ENCODE measurements around the gene TBC1D22A.
"Not testable (repeated sequence)": the region's sequence is repeated elsewhere in the genome, so short reads cannot be mapped to it uniquely, and the experiment has no call there.

Gene TBC1D22A

GRCh38 chr22:47157486-47158270 lies 395.2 kb downstream of the TBC1D22A start:
- DNase-seq (ENCODE audit: low spot score): no peak

DNA sequence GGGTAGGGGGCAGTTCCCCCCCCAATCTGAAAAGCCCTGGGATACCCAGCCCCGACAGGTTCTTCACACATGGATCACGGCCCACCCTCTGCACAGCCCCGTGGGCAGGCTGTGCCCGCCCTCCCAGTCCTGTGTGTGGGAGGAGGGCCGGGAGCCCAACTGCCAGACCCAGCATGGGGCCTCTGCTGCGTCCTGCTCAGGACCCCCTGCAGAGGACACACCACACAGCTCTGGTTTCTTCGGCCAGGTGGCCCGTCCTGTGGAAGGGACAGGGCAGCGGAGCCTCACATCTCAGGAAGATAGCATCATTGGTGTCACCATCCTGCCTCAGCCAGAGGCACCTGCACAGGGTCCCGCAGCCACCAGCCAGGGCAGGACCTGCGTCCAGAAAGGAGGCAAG lies 396.0 kb downstream of the TBC1D22A start:
- no peak for DNase-seq (ENCODE audit: low spot score)

- no peak for DNase-seq (ENCODE audit: low spot score)
Observed at GRCh38 chr22:47159592-47159991, 397.1 kb downstream of the TBC1D22A start.

DNA sequence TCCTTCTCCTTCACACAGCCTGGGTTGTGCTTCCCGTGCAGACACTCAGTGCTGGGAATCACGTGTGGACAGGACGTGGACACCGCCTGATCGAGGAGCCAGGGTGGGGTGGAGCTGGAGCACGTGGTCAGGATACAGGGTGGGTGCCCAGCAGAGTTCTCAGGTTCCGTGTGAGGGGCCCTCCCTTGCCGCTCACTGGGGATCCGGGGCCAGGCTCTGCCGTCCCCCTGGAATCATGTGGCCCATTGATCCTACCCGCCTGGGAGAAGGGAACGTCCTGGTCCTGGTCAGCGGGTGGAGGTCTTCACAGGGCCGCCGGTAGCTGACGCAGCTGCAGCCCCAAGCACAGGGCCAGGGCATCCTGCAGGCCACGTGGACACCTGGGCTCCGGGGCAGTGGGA lies 397.7 kb downstream of the TBC1D22A start:
- no peak for DNase-seq (ENCODE audit: low spot score)

GRCh38 chr22:47160781-47161520 lies 398.5 kb downstream of the TBC1D22A start:
- no peak for DNase-seq (ENCODE audit: low spot score)

DNA sequence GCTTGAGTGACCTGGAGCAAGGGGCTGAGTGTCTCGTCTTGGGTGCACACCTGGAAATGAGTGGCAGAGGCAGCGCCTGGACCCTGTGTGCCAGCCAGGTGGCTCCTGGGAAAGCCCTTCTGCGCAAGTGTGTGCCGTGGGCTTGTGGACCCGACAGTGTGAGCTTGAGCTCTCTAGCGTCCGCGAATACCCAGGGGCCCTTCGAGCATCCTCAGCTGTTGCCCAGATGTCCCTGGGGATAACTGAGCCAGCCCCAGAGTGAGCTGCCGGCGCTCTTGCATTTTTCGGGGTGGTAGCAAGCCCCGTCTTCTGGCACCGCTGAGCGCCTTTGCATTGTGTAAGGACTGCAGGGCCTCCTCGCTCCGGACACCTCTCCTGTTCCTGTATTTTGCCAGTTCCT lies 399.2 kb downstream of the TBC1D22A start:
- DNase-seq (ENCODE audit: low spot score): no peak

GRCh38 chr22:47162865-47163264 lies 400.4 kb downstream of the TBC1D22A start:
- no peak for DNase-seq (ENCODE audit: low spot score)

DNA sequence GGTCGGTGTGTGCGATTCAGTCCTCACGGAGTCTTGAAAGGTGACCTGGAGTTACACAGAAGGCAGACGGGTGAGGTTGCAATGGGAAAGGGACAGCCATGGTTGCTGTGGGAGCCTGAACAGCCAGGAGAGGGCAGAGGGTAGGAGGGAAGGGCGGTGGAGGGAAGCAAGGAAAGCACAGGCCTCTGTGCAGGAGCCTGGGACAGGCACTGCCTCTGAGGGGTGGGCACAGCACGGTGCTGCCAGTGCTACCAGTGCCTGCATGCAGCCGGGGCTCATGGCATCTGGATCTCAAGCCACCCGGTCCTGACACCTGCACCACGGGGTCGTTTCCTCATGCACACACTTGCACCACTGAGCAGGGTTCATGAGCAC lies 401.0 kb downstream of the TBC1D22A start:
- DNase-seq (ENCODE audit: low spot score): no peak

GRCh38 chr22:47163856-47164513 lies 401.5 kb downstream of the TBC1D22A start:
- DNase-seq (ENCODE audit: low spot score): peak; percentile 51

DNA sequence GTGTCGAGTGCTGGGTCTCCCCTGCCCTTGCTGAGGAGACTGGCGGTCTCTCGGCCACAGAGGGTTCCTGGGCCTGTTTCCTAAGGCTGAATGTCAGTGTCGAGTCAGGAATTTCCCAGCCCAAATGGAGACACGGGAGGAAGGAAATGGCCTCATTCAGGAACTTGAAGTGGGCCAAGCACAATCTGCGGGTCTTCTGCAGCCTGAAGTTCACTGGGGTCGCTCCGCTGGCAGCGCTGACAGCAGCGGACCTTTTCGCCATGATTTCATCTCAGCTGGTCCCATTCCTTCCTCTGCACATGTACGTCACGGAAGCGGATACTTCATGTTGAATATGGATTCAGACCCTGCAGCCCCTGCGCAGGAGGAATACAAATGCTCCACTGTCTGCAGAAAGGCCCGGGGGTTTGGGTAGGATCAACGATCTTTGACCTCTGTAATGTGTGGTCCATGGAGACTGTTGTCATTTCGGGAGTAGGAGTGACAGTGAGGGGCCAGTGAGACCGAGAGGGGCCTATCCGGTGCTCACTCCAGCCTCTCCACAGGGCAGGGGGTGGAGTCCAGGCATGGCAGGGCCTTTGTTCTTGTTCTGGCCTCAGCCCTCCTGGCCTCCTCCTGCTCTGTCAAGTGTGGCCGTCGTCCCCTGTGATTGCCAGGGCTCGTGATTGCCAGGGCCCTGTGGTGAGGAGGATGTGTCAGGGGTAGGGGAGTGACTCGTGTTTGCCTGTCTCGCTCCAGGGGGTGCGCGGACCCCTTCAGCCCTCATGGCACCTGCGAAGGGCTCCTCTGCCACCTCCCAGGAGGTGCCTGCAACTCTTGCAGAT lies 402.3 kb downstream of the TBC1D22A start:
- peak; percentile 85 for DNase-seq (ENCODE audit: low spot score)

- DNase-seq (ENCODE audit: low spot score): no peak
Observed at GRCh38 chr22:47165338-47166032, 403.0 kb downstream of the TBC1D22A start.

DNA sequence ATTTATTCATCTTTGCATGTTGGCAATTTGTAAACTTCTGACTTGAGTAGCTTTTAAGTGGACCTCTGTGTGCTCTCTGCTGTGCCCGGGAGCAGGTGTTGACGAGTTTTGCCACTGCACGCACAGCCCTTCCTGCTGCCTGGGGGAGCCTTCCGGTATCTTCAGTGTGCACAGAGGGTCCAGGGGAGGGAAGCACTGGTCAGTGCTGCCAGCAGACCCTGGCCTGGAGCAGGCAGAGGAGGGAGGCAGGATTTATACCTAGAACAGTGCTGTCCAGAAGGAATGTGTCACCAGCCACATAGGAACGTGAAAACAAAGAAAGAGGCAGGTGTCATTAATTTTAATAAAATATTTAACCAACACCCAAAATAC lies 403.6 kb downstream of the TBC1D22A start:
- no peak for DNase-seq (ENCODE audit: low spot score)

DNA sequence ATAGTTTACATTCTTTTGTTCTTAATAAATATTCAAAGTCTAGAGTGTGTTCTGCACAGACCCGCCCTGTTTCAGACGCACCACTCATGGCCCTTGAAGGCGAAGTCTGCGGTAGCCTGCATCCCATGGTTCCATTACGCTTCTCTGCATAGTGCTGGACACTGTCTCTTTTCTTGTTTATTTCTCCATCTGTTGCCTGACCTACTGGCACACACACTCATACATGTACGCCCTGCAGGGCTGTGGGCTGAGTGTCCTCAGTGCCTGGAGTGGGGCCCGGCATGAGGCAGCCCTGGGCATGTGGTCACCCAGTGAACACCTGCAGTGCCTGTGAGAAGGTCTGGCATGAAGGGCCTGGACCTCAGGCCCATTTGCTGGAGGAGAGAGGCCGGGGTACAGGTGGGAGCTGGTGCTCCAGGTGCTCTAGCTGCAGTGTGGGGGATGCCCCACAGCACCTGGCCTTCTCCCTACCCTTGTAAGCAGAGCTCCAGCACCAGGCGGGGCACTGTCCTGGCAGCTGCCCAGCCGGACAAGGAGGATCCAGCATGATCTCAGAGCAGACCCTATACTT lies 404.1 kb downstream of the TBC1D22A start:
- no peak for DNase-seq (ENCODE audit: low spot score)

DNA sequence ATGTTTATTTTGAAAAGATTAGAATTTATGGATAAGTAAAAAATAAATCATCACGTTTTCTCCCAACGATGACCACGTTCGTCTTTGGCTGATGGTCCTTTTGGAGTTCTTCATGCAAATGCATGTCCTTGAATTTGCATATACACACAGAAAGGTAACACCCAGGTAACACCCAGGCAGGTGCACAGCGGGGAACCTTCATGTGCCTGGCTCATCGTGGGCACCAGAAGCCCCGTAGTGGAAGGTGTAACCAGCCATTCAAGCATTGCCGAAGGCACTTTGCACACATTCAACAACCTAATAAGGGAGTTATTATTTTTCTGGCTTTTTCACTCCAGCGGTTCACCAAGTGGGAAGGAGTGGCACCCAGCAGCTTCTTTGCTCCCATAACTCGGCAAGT lies 404.6 kb downstream of the TBC1D22A start:
- DNase-seq (ENCODE audit: low spot score): no peak

GRCh38 chr22:47167921-47168320 lies 405.5 kb downstream of the TBC1D22A start:
- DNase-seq (ENCODE audit: low spot score): not testable (repeated sequence)

GRCh38 chr22:47168441-47168840 lies 406.0 kb downstream of the TBC1D22A start:
- DNase-seq (ENCODE audit: low spot score): no peak

- no peak for DNase-seq (ENCODE audit: low spot score)
Observed at GRCh38 chr22:47168900-47169800, 406.7 kb downstream of the TBC1D22A start.

- DNase-seq (ENCODE audit: low spot score): no peak
Observed at GRCh38 chr22:47169801-47170140, 407.3 kb downstream of the TBC1D22A start.

- DNase-seq (ENCODE audit: low spot score): not testable (repeated sequence)
Observed at GRCh38 chr22:47170511-47171440, 408.3 kb downstream of the TBC1D22A start.

Data from kidney capillary endothelial cell (primary cell).